ENCODE results near the gene NRG3.

NRG3 gene

DNA sequence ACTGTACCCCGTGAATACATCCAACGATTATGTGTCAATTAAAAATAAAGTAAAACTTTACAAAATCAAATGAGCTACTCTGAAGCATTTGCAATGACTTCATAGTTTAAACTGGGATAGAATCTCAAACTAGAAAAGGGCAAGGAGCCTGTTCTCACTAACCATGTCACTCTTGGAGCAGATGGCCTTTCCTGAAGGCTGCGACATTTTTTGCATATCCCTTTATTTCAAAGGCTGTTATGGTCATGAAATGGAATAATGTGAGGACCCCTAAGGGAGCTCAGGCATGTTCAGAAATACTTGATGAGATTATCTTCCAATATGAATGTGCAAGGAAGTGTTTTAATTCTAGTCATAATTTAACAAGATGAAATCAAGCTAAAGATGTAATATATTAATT lies 679.4 kb downstream of the NRG3 start:
- Histone ChIP-seq H3K9me3 (ENCODE audit: control insufficient read depth, insufficient read depth, low read depth, low read length) (no peaks in the 10 kb centered on the region), H3K27ac (ENCODE audit: extremely low read depth, low read depth, low read length) (no peak overlapping the region), H3K36me3 (ENCODE audit: control insufficient read depth in 2 of 2, insufficient read depth in 1 of 2, low read length in 2 of 2) (no peaks in the 10 kb centered on the region), H3K4me1 (ENCODE audit: control insufficient read depth, insufficient read depth, low read length) (no peaks in the 10 kb centered on the region; the same call in 1 of the 2 replicates), H3K4me3 (ENCODE audit: low read depth, low read length) (no peak overlapping the region)
- no peak for TF ChIP-seq ZNF114 (tag by site-specific recombination; IDR thresholded peaks at IDR 0.05)
- TF ChIP-seq SP3 (tag by site-specific recombination; IDR thresholded peaks at IDR 0.05), result no peak
- no peak for TF ChIP-seq ZNF391 (tag by site-specific recombination; IDR thresholded peaks at IDR 0.05; ENCODE audit: borderline replicate concordance, low read depth)
- ChIA-PET CTCF (no interaction called here), POLR2A (no interaction called here)

DNA sequence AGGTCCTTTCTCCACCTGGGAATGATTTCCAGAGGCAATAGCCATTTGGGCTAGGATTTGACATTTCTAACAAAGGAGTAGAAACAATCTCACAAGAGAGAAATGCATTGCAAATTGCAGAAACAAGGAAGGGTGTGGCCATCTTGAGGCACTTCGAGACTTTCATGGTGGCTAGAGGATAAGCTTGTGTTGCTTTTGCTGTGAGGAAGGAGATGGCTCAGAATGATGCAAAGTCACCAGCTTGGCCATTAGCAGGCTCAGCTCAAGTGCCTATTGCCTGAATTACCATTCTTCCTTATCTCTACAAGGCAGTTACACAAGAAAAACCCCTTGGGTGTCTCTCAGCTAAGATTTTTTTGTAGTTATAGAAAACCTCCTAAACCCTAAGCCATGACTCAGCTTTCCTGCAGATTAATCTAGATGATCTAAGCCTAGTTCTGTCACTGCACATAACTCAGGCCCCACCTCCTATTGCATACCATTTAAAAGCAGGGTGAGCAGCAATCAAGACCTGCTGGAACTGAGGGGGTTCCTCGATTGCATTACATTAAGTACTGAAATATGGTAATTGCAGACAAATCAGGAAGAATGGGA lies 683.1 kb downstream of the NRG3 start:
- ChIA-PET CTCF (no interaction called here), POLR2A (no interaction called here)
- Histone ChIP-seq H3K9me3 (ENCODE audit: control insufficient read depth, insufficient read depth, low read depth, low read length) (no peaks in the 10 kb centered on the region), H3K36me3 (ENCODE audit: control insufficient read depth in 2 of 2, insufficient read depth in 1 of 2, low read length in 2 of 2) (no peaks in the 10 kb centered on the region), H3K4me3 (ENCODE audit: low read depth, low read length) (no peak overlapping the region), H3K4me1 (ENCODE audit: control insufficient read depth, insufficient read depth, low read length) (no peaks in the 10 kb centered on the region; the same call in 1 of the 2 replicates), H3K27ac (ENCODE audit: extremely low read depth, low read depth, low read length) (no peak overlapping the region)
- TF ChIP-seq ZNF677 (tag by site-specific recombination; IDR thresholded peaks at IDR 0.05), result no peak
- TF ChIP-seq ZNF404 (tag by site-specific recombination; IDR thresholded peaks at IDR 0.05), result no peak
- TF ChIP-seq ZNF610 (tag by site-specific recombination; IDR thresholded peaks at IDR 0.05; ENCODE audit: borderline replicate concordance), result no peak
- no peak for TF ChIP-seq ZNF133 (tag by site-specific recombination; IDR thresholded peaks at IDR 0.05)
- no peak for TF ChIP-seq ZNF548 (tag by site-specific recombination; IDR thresholded peaks at IDR 0.05)
- TF ChIP-seq, protein P1, sequence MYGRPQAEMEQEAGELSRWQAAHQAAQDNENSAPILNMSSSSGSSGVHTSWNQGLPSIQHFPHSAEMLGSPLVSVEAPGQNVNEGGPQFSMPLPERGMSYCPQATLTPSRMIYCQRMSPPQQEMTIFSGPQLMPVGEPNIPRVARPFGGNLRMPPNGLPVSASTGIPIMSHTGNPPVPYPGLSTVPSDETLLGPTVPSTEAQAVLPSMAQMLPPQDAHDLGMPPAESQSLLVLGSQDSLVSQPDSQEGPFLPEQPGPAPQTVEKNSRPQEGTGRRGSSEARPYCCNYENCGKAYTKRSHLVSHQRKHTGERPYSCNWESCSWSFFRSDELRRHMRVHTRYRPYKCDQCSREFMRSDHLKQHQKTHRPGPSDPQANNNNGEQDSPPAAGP (tag by site-specific recombination; IDR thresholded peaks at IDR 0.05), result no peak
- TF ChIP-seq, protein P2, sequence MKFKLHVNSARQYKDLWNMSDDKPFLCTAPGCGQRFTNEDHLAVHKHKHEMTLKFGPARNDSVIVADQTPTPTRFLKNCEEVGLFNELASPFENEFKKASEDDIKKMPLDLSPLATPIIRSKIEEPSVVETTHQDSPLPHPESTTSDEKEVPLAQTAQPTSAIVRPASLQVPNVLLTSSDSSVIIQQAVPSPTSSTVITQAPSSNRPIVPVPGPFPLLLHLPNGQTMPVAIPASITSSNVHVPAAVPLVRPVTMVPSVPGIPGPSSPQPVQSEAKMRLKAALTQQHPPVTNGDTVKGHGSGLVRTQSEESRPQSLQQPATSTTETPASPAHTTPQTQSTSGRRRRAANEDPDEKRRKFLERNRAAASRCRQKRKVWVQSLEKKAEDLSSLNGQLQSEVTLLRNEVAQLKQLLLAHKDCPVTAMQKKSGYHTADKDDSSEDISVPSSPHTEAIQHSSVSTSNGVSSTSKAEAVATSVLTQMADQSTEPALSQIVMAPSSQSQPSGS (tag by site-specific recombination; IDR thresholded peaks at IDR 0.05; ENCODE audit: low read depth), result no peak

DNA sequence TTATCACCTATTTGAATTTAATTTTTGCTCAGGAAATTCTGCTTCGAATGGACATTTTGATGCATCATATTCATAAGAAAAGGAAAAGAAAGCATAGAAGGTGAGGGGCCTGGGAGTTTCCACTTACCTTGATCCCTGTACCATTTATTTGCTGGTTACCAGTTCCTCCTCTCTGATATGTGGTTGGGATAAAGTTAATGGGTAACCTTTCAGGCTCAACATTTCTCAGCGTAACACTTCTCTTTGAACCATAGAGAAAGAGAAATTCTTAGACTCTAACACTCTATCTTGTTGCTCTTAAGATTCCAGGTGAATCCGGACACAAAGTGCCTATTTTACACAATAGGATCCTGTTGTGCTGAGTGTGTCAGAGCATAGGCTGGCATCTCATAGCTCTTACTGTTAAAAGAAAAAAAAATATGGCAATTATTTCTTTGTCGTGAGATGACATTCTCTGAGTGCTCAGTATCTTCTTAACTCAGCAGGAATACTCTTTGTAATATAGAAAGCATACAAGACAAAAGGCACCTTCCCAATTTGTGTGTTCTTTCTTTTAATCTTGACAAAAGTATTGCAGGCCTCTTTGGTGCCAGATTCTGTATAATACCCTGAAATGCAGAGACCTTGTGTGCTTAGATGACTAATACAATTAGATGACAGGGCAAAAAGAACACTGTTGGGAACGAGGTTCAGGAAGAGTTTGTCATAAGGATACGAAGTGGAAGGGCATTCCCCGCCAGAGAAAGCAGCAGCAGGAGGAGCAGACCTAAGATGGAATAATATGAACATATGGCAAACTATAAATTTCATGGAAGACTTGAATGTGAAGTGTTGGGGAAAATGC lies 689.6 kb downstream of the NRG3 start:
- no peak overlapping the region for H3K4me3 ChIP-seq (ENCODE audit: low read depth, low read length)
- H3K9me3 ChIP-seq (ENCODE audit: control insufficient read depth, insufficient read depth, low read depth, low read length), result no peaks in the 10 kb centered on the region
- POLR2A ChIA-PET, result no interaction called here
- H3K4me1 ChIP-seq (ENCODE audit: control insufficient read depth, insufficient read depth, low read length), result no peaks in the 10 kb centered on the region
- CTCF ChIA-PET, result no interaction called here
- H3K36me3 ChIP-seq (ENCODE audit: control insufficient read depth in 2 of 2, insufficient read depth in 1 of 2, low read length in 2 of 2), result no peaks in the 10 kb centered on the region
- H3K27ac ChIP-seq (ENCODE audit: extremely low read depth, low read depth, low read length), result no peak overlapping the region
- TF ChIP-seq PRDM4 (tag by site-specific recombination; IDR thresholded peaks at IDR 0.05) (no peak), ZNF529 (tag by site-specific recombination; IDR thresholded peaks at IDR 0.05; ENCODE audit: insufficient replicate concordance) (no peak)

Data from HEK293 (cell line).